ENCODE results near the gene TGM3. TPM values are rescaled to one million over a fixed set of nuclear protein-coding genes. Genes with fewer than 3 reads are reported as not detected.

TGM3 gene
- polyA plus RNA-seq, 1 experiment = not detected

DNA sequence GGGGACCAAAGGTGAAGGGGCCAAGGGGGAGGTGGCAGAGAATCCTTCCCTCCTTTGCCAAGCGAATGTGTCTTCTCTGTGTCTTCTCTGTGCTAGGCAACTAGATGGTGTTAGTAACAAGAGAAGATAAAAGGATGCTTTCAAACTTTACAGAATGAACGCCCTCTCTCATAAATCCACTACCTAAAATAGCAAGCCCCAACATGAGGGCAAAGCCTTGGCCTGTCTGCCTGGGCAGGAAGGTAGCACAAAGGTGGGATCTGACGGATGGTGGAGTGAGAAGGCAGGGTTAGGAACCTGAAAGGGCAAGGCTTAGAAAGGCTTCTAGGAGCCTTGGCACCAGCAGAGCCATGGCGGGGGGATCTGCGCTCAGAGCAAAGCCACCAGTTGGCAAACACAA lies 13.6 kb upstream of the TGM3 start:
- CTCF ChIA-PET = no interaction called here
- TF ChIP-seq, protein P1, sequence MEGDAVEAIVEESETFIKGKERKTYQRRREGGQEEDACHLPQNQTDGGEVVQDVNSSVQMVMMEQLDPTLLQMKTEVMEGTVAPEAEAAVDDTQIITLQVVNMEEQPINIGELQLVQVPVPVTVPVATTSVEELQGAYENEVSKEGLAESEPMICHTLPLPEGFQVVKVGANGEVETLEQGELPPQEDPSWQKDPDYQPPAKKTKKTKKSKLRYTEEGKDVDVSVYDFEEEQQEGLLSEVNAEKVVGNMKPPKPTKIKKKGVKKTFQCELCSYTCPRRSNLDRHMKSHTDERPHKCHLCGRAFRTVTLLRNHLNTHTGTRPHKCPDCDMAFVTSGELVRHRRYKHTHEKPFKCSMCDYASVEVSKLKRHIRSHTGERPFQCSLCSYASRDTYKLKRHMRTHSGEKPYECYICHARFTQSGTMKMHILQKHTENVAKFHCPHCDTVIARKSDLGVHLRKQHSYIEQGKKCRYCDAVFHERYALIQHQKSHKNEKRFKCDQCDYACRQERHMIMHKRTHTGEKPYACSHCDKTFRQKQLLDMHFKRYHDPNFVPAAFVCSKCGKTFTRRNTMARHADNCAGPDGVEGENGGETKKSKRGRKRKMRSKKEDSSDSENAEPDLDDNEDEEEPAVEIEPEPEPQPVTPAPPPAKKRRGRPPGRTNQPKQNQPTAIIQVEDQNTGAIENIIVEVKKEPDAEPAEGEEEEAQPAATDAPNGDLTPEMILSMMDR (IDR thresholded peaks at IDR 0.05; ENCODE audit: insufficient read depth, low read depth, low read length) = no peak
- Histone ChIP-seq H3K27me3 (ENCODE audit: control insufficient read depth, insufficient read depth, low read length) (no peaks in the 10 kb centered on the region), H3K36me3 (ENCODE audit: control insufficient read depth, insufficient read depth, low read length) (no peaks in the 10 kb centered on the region), H3K4me3 (ENCODE audit: low read depth, low read length) (no peak overlapping the region)
- POLR2A ChIA-PET = no interaction called here
- no peak for DNase-seq (ENCODE audit: low read depth)

DNA sequence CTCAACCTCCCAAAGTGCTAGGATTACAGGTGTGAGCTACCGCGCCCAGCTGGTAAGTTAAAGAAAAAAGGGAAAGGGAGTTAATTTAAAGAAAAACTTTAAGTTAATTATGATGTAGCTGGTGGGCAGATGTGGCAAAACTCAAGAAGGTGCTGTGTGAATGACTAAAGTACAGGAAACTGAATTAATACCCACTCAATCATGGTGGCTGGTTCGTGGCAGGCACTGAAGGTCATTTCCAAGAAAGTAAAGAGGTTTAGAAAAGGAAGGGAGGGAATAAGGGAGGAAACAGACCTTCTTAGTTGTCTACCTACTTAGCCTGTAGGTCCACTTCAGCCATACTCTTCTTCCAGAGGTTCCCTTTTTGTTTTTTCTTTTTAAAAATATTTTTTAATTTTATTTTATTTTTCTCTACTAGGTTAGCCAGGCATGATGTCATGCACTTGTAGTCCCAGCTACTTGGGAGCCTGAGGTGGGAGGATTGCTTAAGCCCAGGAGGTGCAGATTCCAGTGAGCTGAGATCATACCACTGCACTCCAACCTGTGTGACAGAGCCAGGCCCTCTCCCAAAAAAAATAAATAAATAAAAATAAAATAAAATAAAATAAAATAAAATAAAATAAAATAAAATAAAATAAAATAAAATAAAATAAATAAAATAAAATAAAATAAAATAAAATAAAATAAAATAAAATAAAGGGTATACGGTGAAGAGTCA lies 11.9 kb upstream of the TGM3 start:
- ChIA-PET POLR2A (no interaction called here), CTCF (no interaction called here)
- no peaks in the 10 kb centered on the region for H3K36me3 ChIP-seq (ENCODE audit: control insufficient read depth, insufficient read depth, low read length)
- TF ChIP-seq, protein P1 (IDR thresholded peaks at IDR 0.05; ENCODE audit: insufficient read depth, low read depth, low read length) = no peak
- H3K4me3 ChIP-seq (ENCODE audit: low read depth, low read length) = no peak overlapping the region
- no peak for DNase-seq (ENCODE audit: low read depth)
- H3K27me3 ChIP-seq (ENCODE audit: control insufficient read depth, insufficient read depth, low read length) = no peaks in the 10 kb centered on the region

GRCh38 chr20:2285193-2285592 lies 10.6 kb upstream of the TGM3 start:
- no peaks in the 10 kb centered on the region for H3K27me3 ChIP-seq (ENCODE audit: control insufficient read depth, insufficient read depth, low read length)
- no peak for DNase-seq (ENCODE audit: low read depth)
- TF ChIP-seq, protein P1 (IDR thresholded peaks at IDR 0.05; ENCODE audit: insufficient read depth, low read depth, low read length) = no peak
- POLR2A ChIA-PET = no interaction called here
- no peak overlapping the region for H3K4me3 ChIP-seq (ENCODE audit: low read depth, low read length)
- no peaks in the 10 kb centered on the region for H3K36me3 ChIP-seq (ENCODE audit: control insufficient read depth, insufficient read depth, low read length)
- CTCF ChIA-PET = no interaction called here

DNA sequence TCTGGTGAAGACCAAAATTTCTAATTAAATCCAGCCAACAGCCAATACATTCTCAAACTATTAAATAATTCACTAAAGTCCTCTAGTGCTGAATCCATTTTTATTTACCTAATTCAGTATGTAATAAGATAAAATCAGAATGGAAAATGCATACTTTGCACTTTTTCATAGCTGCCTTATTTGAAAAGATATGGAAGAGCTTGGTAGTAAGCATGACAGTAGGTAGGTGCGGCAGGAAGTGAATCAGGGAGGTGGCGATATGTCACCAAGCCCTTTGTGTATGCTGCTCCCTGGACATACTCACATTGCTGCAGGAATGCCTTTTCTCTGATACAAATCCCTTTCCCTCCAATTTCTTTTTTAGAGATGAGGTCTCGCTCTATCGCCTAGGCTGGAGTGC lies 10.2 kb upstream of the TGM3 start:
- Histone ChIP-seq H3K27me3 (ENCODE audit: control insufficient read depth, insufficient read depth, low read length) (no peaks in the 10 kb centered on the region), H3K4me3 (ENCODE audit: low read depth, low read length) (no peak overlapping the region), H3K36me3 (ENCODE audit: control insufficient read depth, insufficient read depth, low read length) (no peaks in the 10 kb centered on the region)
- ChIA-PET CTCF (no interaction called here), POLR2A (no interaction called here)
- DNase-seq (ENCODE audit: low read depth) = no peak
- TF ChIP-seq, protein P1 (IDR thresholded peaks at IDR 0.05; ENCODE audit: insufficient read depth, low read depth, low read length) = no peak

DNA sequence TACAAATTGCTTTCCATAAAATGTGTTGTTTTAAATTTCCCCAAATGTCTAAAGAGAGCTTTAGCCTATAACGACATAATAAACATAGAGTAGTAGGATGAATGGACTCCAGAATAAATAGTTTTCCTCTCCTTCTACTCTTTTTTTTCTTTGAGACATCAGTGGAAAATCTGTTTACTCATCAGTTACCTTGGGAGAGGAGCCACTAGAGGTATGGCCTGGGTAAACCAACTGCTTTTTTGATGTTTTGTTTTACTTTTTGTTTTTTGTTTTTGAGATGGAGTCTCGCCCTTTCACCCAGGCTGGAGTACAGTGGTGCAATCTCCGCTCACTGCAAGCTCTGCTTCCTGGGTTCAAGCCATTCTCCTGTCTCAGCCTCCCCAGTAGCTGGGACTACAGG lies 8.3 kb upstream of the TGM3 start:
- H3K4me3 ChIP-seq (ENCODE audit: low read depth, low read length) = no peak overlapping the region
- CTCF ChIA-PET = no interaction called here
- no peaks in the 10 kb centered on the region for H3K36me3 ChIP-seq (ENCODE audit: control insufficient read depth, insufficient read depth, low read length)
- POLR2A ChIA-PET = no interaction called here
- no peak for DNase-seq (ENCODE audit: low read depth)
- TF ChIP-seq, protein P1 (IDR thresholded peaks at IDR 0.05; ENCODE audit: insufficient read depth, low read depth, low read length) = no peak
- no peaks in the 10 kb centered on the region for H3K27me3 ChIP-seq (ENCODE audit: control insufficient read depth, insufficient read depth, low read length)
